ENCODE data around the gene ATP2A3.

DNA sequence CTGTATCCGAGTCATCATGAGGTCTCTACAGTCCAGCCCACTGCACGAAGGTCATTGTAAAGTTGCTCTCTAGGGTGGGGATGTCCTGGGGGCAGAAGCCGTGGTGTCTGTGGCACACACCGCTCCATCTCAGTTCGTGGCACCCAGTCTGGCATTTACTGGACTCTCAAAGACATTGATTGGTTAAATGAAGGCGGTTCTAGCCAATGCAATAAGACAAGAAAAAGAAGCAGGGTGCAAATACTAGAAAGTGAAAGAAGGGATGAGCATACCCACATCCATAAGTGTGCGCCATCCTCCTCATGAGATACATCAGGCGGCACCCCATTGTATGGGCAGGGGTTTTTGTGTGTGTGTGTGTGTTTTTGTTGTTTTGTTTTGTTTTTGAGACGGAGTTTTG, 10.7 kb upstream of the ATP2A3 start:
- TF ChIP-seq CTCF (IDR thresholded peaks at IDR 0.05; ENCODE audit: insufficient read depth, low read length) (no peak), POLR2AphosphoS5 (IDR thresholded peaks at IDR 0.05; ENCODE audit: low read depth) (no peak), GABPA (IDR thresholded peaks at IDR 0.05; ENCODE audit: low read depth) (no peak), SPI1 (IDR thresholded peaks at IDR 0.05; ENCODE audit: borderline replicate concordance, low read depth) (no peak)
- TF ChIP-seq, protein P1, sequence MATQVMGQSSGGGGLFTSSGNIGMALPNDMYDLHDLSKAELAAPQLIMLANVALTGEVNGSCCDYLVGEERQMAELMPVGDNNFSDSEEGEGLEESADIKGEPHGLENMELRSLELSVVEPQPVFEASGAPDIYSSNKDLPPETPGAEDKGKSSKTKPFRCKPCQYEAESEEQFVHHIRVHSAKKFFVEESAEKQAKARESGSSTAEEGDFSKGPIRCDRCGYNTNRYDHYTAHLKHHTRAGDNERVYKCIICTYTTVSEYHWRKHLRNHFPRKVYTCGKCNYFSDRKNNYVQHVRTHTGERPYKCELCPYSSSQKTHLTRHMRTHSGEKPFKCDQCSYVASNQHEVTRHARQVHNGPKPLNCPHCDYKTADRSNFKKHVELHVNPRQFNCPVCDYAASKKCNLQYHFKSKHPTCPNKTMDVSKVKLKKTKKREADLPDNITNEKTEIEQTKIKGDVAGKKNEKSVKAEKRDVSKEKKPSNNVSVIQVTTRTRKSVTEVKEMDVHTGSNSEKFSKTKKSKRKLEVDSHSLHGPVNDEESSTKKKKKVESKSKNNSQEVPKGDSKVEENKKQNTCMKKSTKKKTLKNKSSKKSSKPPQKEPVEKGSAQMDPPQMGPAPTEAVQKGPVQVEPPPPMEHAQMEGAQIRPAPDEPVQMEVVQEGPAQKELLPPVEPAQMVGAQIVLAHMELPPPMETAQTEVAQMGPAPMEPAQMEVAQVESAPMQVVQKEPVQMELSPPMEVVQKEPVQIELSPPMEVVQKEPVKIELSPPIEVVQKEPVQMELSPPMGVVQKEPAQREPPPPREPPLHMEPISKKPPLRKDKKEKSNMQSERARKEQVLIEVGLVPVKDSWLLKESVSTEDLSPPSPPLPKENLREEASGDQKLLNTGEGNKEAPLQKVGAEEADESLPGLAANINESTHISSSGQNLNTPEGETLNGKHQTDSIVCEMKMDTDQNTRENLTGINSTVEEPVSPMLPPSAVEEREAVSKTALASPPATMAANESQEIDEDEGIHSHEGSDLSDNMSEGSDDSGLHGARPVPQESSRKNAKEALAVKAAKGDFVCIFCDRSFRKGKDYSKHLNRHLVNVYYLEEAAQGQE (IDR thresholded peaks at IDR 0.05; ENCODE audit: insufficient replicate concordance, low read depth): no peak

Data from HL-60 (cell line).